Left kidney (tissue), 1 donor: ENCODE measurements around the gene SERPINA5. TPM values are rescaled to one million over a fixed set of nuclear protein-coding genes. Genes with fewer than 3 reads are reported as not detected.

Source experiments
- polyA plus RNA-seq: library from polyadenylated mRNA; unstranded; fragments of 120-200 nt; gene quantifications from one replicate; pipeline ENCODE4 v1.2.1, GENCODE V29; 2013; ENCODE audit not compliant: insufficient read length

Gene SERPINA5
- polyA plus RNA-seq, 1 donor, result 13.5 TPM

Other genes with a start within 250 kb of the SERPINA5 start
- not detected for gene SERPINA2, start 214.7 kb upstream of the SERPINA5 start, polyA plus RNA-seq
- 92.0 TPM for gene SERPINA1, start 192.8 kb upstream of the SERPINA5 start, polyA plus RNA-seq
- not detected for gene SERPINA11, start 128.6 kb upstream of the SERPINA5 start, polyA plus RNA-seq
- not detected for gene SERPINA9, start 105.2 kb upstream of the SERPINA5 start, polyA plus RNA-seq
- 0.91 TPM for gene SERPINA12, start 72.0 kb upstream of the SERPINA5 start, polyA plus RNA-seq
- gene SERPINA4, start 20.0 kb upstream of the SERPINA5 start, polyA plus RNA-seq, result 1.2 TPM
- gene SERPINA3, start 31.0 kb downstream of the SERPINA5 start, polyA plus RNA-seq, result 0.33 TPM
- gene GSC, start 188.7 kb downstream of the SERPINA5 start, polyA plus RNA-seq, result not detected